ENCODE data around the gene LIN9.

Gene LIN9

GRCh38 chr1:226318471-226318870 is 9.5 kb upstream of the LIN9 start:
- no peak for DNase-seq

GRCh38 chr1:226314055-226314454 is 5.1 kb upstream of the LIN9 start:
- no peak for DNase-seq

- DNase-seq, result no peak
Measured at GRCh38 chr1:226312065-226312464, 3.1 kb upstream of the LIN9 start.

- no peak for DNase-seq
Measured at GRCh38 chr1:226311376-226311775, 2.4 kb upstream of the LIN9 start.

- no peak for DNase-seq
Measured at GRCh38 chr1:226310637-226311195, 1.8 kb upstream of the LIN9 start.

GRCh38 chr1:226310245-226310540 is 1.2 kb upstream of the LIN9 start:
- DNase-seq, result no peak

GRCh38 chr1:226309398-226310244 is 657 bp upstream of the LIN9 start:
- DNase-seq, result no peak

- no peak for DNase-seq
Measured at GRCh38 chr1:226308166-226308722, 720 bp downstream of the LIN9 start.

- no peak for DNase-seq
Measured at GRCh38 chr1:226306425-226306824, 2.5 kb downstream of the LIN9 start.

- DNase-seq, result no peak
Measured at GRCh38 chr1:226305184-226305583, 3.8 kb downstream of the LIN9 start.

GRCh38 chr1:226304291-226304955 is 4.5 kb downstream of the LIN9 start:
- no peak for DNase-seq

GRCh38 chr1:226302731-226303130 is 6.2 kb downstream of the LIN9 start:
- DNase-seq, result no peak

GRCh38 chr1:226296911-226297310 is 12.1 kb downstream of the LIN9 start:
- DNase-seq, result no peak

GRCh38 chr1:226293553-226293920 is 15.4 kb downstream of the LIN9 start:
- DNase-seq, result no peak

GRCh38 chr1:226292874-226293552 is 16.0 kb downstream of the LIN9 start:
- DNase-seq, result no peak

- no peak for DNase-seq
Measured at GRCh38 chr1:226287587-226287986, 21.4 kb downstream of the LIN9 start.

- DNase-seq, result no peak
Measured at GRCh38 chr1:226281058-226281457, 27.9 kb downstream of the LIN9 start.

- no peak for DNase-seq
Measured at GRCh38 chr1:226279498-226279897, 29.5 kb downstream of the LIN9 start.

GRCh38 chr1:226277897-226278296 is 31.1 kb downstream of the LIN9 start:
- DNase-seq, result no peak

GRCh38 chr1:226276987-226277386 is 32.0 kb downstream of the LIN9 start:
- no peak for DNase-seq

GRCh38 chr1:226276077-226276682 is 32.8 kb downstream of the LIN9 start:
- no peak for DNase-seq

GRCh38 chr1:226274138-226274537 is 34.8 kb downstream of the LIN9 start:
- no peak for DNase-seq
